Endothelial cell of umbilical vein (primary cell): ENCODE measurements around the gene DEFB124. TPM values are rescaled to one million over a fixed set of nuclear protein-coding genes. Genes with fewer than 3 reads are reported as not detected.

Source experiments
- BruUV-seq: library from RNA; stranded (reverse); fragments of 400-500 nt; replicated peaks from 2 replicates; lab custom pipeline; 2021; lab: Mats Ljungman, UMichigan
- CTCF ChIA-PET: fragments of 300-600, 350-600 bp; sonication (Branson Sonifier 250); formaldehyde crosslinking; loops from one replicate; lab custom pipeline; 2021; ENCODE audit warnings: antibody characterized with exemption, inconsistent platforms; lab: Charles Lee
- POLR2A ChIA-PET: fragments of 300-600, 350-600 bp; sonication (Branson Sonifier 250); formaldehyde crosslinking; loops from one replicate; lab custom pipeline; 2021; ENCODE audit warnings: antibody characterized with exemption, inconsistent platforms; lab: Charles Lee
- DNase-seq: peaks from one replicate; pipeline ENCODE4 v3.0.0-alpha.2; 2011; ENCODE audit warnings: low read depth, low spot score
- FAIRE-seq: peaks from 2 replicates; lab custom pipeline; 2011; peaks lifted over from hg19 to GRCh38; lab: Jason Lieb, UNC
- H2AFZ ChIP-seq: 2 replicates; pipeline ENCODE4 v1.6.0; 2012; ENCODE audit warnings: low read depth, low read length, control low read depth, inconsistent platforms
- H3K27ac ChIP-seq: 2 replicates; pipeline ENCODE4 v1.5.1; 2011; ENCODE audit warnings: low read depth, mild to moderate bottlenecking, control low read depth, low read length, moderate library complexity; ENCODE audit not compliant: insufficient read depth
- H3K27me3 ChIP-seq, 2 experiments: 2 replicates each; pipeline versions ENCODE4 v1.6.0 to v1.6.1; 2011; ENCODE audit warnings: low read length in 2 of 2, mixed read lengths in 1 of 2; ENCODE audit not compliant: control insufficient read depth in 2 of 2, insufficient read depth in 2 of 2
- H3K36me3 ChIP-seq, 2 experiments: 2 replicates in 1 of 2; 3 replicates in 1 of 2; pipeline ENCODE4 v1.5.1; 2011; ENCODE audit warnings: low read length in 2 of 2, mild to moderate bottlenecking in 1 of 2, moderate library complexity in 1 of 2; ENCODE audit not compliant: control insufficient read depth in 2 of 2, insufficient read depth in 2 of 2; ENCODE audit errors: extremely low read depth in 1 of 2
- H3K4me1 ChIP-seq: 3 replicates; pipeline ENCODE4 v1.5.1; 2011; ENCODE audit warnings: mild to moderate bottlenecking, low read length; ENCODE audit not compliant: control insufficient read depth, insufficient read depth; ENCODE audit errors: extremely low read depth
- H3K4me2 ChIP-seq: 2 replicates; pipeline ENCODE4 v1.6.1; 2011; ENCODE audit warnings: low read length, control low read depth, mixed read lengths; ENCODE audit not compliant: insufficient read depth
- H3K4me3 ChIP-seq, 3 experiments: fragments of 200-600 bp in 1 of 3; sonication (generic), shearing (Covaris generic) in 1 of 3; replicated peaks in 1 of 3; 2 replicates each; pipeline ENCODE4 v1.5.1; 2011 to 2016; ENCODE audit warnings: control low read depth in 3 of 3, low read length in 3 of 3, mild to moderate bottlenecking in 2 of 3, inconsistent platforms in 1 of 3, low read depth in 1 of 3, moderate library complexity in 1 of 3; ENCODE audit not compliant: insufficient read depth in 1 of 3
- H3K79me2 ChIP-seq: 2 replicates; pipeline ENCODE4 v1.6.0; 2012; ENCODE audit warnings: low read length, inconsistent platforms; ENCODE audit not compliant: control insufficient read depth, insufficient read depth
- H3K9ac ChIP-seq: replicated peaks from 2 replicates; pipeline ENCODE3; 2011; ENCODE audit warnings: low read length, control low read depth; ENCODE audit not compliant: insufficient read depth; ENCODE audit errors: extremely low read depth
- H3K9me1 ChIP-seq: replicated peaks from 3 replicates; pipeline ENCODE4 v1.6.0; 2011; ENCODE audit warnings: mild to moderate bottlenecking, low read length; ENCODE audit not compliant: control insufficient read depth, insufficient read depth; ENCODE audit errors: extremely low read depth
- H3K9me3 ChIP-seq: replicated peaks from 2 replicates; pipeline ENCODE4 v1.5.1; 2012; ENCODE audit warnings: low read length, inconsistent platforms; ENCODE audit not compliant: control insufficient read depth, insufficient read depth
- H4K20me1 ChIP-seq: replicated peaks from 2 replicates; pipeline ENCODE3; 2011; ENCODE audit warnings: mild to moderate bottlenecking, low read length; ENCODE audit not compliant: control insufficient read depth, insufficient read depth; ENCODE audit errors: extremely low read depth
- CTCF ChIP-seq, 2 donors: IDR thresholded peaks; 1 replicate in 1 of 2; 2 replicates in 1 of 2; pipeline ENCODE4 v1.5.1; 2011; ENCODE audit warnings: low read length in 2 of 2, mild to moderate bottlenecking in 2 of 2, moderate library complexity in 2 of 2, control low read depth in 1 of 2, inconsistent platforms in 1 of 2, low read depth in 1 of 2; ENCODE audit not compliant: insufficient read depth in 1 of 2; ENCODE audit errors: extremely low read depth in 1 of 2
- EZH2 ChIP-seq: IDR thresholded peaks from 2 replicates; pipeline ENCODE4 v1.6.1; 2012; ENCODE audit warnings: borderline replicate concordance, low read depth, mild to moderate bottlenecking, moderate library complexity, low read length, inconsistent platforms; ENCODE audit not compliant: severe bottlenecking
- FOS ChIP-seq: IDR thresholded peaks from 2 replicates; pipeline ENCODE4 v1.6.1; 2011; ENCODE audit warnings: mild to moderate bottlenecking, low read length, moderate library complexity, borderline replicate concordance; ENCODE audit not compliant: insufficient read depth
- JUN ChIP-seq: IDR thresholded peaks from 2 replicates; pipeline ENCODE4 v1.6.1; 2011; ENCODE audit warnings: borderline replicate concordance, low read depth; ENCODE audit not compliant: insufficient read length, insufficient read depth
- MAX ChIP-seq: IDR thresholded peaks from 2 replicates; pipeline ENCODE4 v1.6.1; 2011; ENCODE audit not compliant: insufficient read depth, insufficient read length
- MYC ChIP-seq: IDR thresholded peaks from one replicate; pipeline ENCODE4 v1.6.1; 2011; ENCODE audit warnings: mild to moderate bottlenecking, low read depth, low read length
- POLR2A ChIP-seq: IDR thresholded peaks from 2 replicates; pipeline ENCODE4 v1.6.1; 2012; ENCODE audit warnings: low read depth, mild to moderate bottlenecking, control low read depth, low read length
- POLR2AphosphoS5 ChIP-seq: IDR thresholded peaks from 2 replicates; pipeline ENCODE4 v1.6.1; 2012; ENCODE audit warnings: low read depth, mild to moderate bottlenecking, control low read depth, low read length, moderate library complexity; ENCODE audit not compliant: insufficient read depth
- dilution Hi-C: fragments of 300-500 bp; cut with MboI; formaldehyde crosslinking; loops from one replicate; pipeline ENCODE4 v1.15.0; 2019; ENCODE audit warnings: low sequenced_read_pairs; ENCODE audit not compliant: extremely low pct_ligation_motif_present
- intact Hi-C: fragments of 100-400 bp; cut with micrococcal nuclease; formaldehyde crosslinking; loops from one replicate; pipeline ENCODE4 v1.10.0; 2022
- polyA plus RNA-seq, 4 experiments: library from polyadenylated mRNA; depleted of rRNA in 3 of 4; stranded (reverse) in 3 of 4; unstranded in 1 of 4; fragments of >200 nt; gene quantifications; 2 replicates each; pipeline versions ENCODE4 v1.2.1 to v1.2.3, GENCODE V29; 2011 to 2012; ENCODE audit warnings: missing spikeins in 1 of 4
- total RNA-seq: library from RNA; stranded (reverse); gene quantifications from 2 replicates; pipeline ENCODE4 v1.2.3, GENCODE V29; 2021

The DEFB124 gene
- total and polyA plus RNA-seq, 2 donors (not counting 3 experiments of a cell fraction or from before 2014, with no cell fraction given) = not detected

- BruUV-seq = no TSS peak
- no peak overlapping the region for H3K4me2 ChIP-seq
- DNase-seq = no peak
- H3K4me1 ChIP-seq = peaks cover 2% of the 10 kb centered on the region
- ChIA-PET POLR2A (no interaction called here), CTCF (interaction anchor here (2.3 to 2.8 kb wide), 2 partner anchors 14 to 29 kb away, joined by 9 to 26 read pairs; no protein-coding TSS in a partner anchor)
- no peaks in the 10 kb centered on the region for H3K36me3 ChIP-seq
- no peaks in the 10 kb centered on the region for H3K9me3 ChIP-seq
- peaks cover 9 to 11% of the 10 kb centered on the region in 2 experiments for H3K27me3 ChIP-seq
- H3K4me3 ChIP-seq = no peak overlapping the region
- dilution Hi-C loops = no loop called here
- H3K27ac ChIP-seq = no peak overlapping the region
- intact Hi-C loops = no loop called here
- H2AFZ ChIP-seq = no peak overlapping the region
- no peaks in the 10 kb centered on the region for H4K20me1 ChIP-seq
- FAIRE-seq = no peak
- no peak overlapping the region for H3K9ac ChIP-seq
- H3K9me1 ChIP-seq = no peaks in the 10 kb centered on the region
- TF ChIP-seq POLR2A = no peak
- no peak for TF ChIP-seq MAX
- TF ChIP-seq EZH2 = no peak
- TF ChIP-seq JUN = no peak
- no peak for TF ChIP-seq CTCF (IDR thresholded peaks at IDR 0.05; ENCODE audit: extremely low read depth in 1 of 2, insufficient read depth in 1 of 2, low read depth in 1 of 2, low read length in 2 of 2)
- TF ChIP-seq MYC = no peak
- no peak for TF ChIP-seq FOS
- no peak for TF ChIP-seq POLR2AphosphoS5
- no peaks in the 10 kb centered on the region for H3K79me2 ChIP-seq
Measured at GRCh38 chr20:31474097-31474436, 860 bp downstream of the DEFB124 start.
